HFFc6 (cell line): Measurements from ENCODE around the gene GRM4. TPM values are rescaled to one million over a fixed set of nuclear protein-coding genes. Genes with fewer than 3 reads are reported as not detected.
A peak's percentile ranks its signal among the peaks of the same experiment; 100 is the strongest.

ENCODE experiments used
- DNase-seq: peaks from one replicate; pipeline ENCODE4 v3.0.0-alpha.2; 2018
- H3K27ac Mint-ChIP-seq: 2 replicates; pipeline ENCODE4 v1.8.0; 2020; ENCODE audit warnings: mild to moderate bottlenecking, mixed read lengths
- H3K27me3 Mint-ChIP-seq: 2 replicates; pipeline ENCODE4 v1.8.0; 2021; ENCODE audit warnings: mild to moderate bottlenecking, moderate library complexity, mixed read lengths; ENCODE audit not compliant: insufficient read depth
- H3K36me3 Mint-ChIP-seq: 2 replicates; pipeline ENCODE4 v1.8.0; 2021; ENCODE audit warnings: low read depth, mixed read lengths
- H3K4me1 Mint-ChIP-seq: 2 replicates; pipeline ENCODE4 v1.8.0; 2020; ENCODE audit warnings: low read depth, mixed read lengths
- H3K4me3 Mint-ChIP-seq: 2 replicates; pipeline ENCODE4 v1.8.0; 2020; ENCODE audit warnings: mild to moderate bottlenecking, moderate library complexity, mixed read lengths
- H3K9me3 Mint-ChIP-seq: 2 replicates; pipeline ENCODE4 v1.8.0; 2020; ENCODE audit warnings: mild to moderate bottlenecking, mixed read lengths
- CTCF ChIP-seq: fragments of 200-600 bp; sonication (generic); IDR thresholded peaks from 2 replicates; pipeline ENCODE4 v1.5.0; 2021; ENCODE audit warnings: antibody characterized with exemption, mild to moderate bottlenecking
- total RNA-seq, 6 experiments: library from RNA; stranded (reverse); fragmentation: NEBNext Ultra II Directional; extraction: Animal tissue kit (Norgen Biotek cat#: 25700); gene quantifications; 2 replicates in 1 of 6; 3 replicates in 5 of 6; pipeline ENCODE4 v1.2.3, GENCODE V29; 2021

GRM4 gene
- total RNA-seq, 6 experiments from 2014 or later = 0.12 to 0.14 TPM; not detected in 4

- peaks cover 11% of the 10 kb centered on the region for H3K36me3 Mint-ChIP-seq
- no peak for DNase-seq
- H3K27ac Mint-ChIP-seq = no peak overlapping the region
- H3K9me3 Mint-ChIP-seq = peaks cover 17% of the 10 kb centered on the region
- no peak for TF ChIP-seq CTCF
- H3K4me1 Mint-ChIP-seq = peaks cover 6% of the 10 kb centered on the region
- H3K4me3 Mint-ChIP-seq = no peak overlapping the region
- H3K27me3 Mint-ChIP-seq = peaks cover 43% of the 10 kb centered on the region
Measured at GRCh38 chr6:34155471-34156300, 9.8 kb upstream of the GRM4 start.

GRCh38 chr6:34154668-34155447, 9.0 kb upstream of the GRM4 start:
- H3K27me3 Mint-ChIP-seq = peaks cover 43% of the 10 kb centered on the region
- H3K27ac Mint-ChIP-seq = no peak overlapping the region
- DNase-seq = peak; percentile 35
- H3K4me3 Mint-ChIP-seq = peak overlapping the region; percentile 68
- H3K36me3 Mint-ChIP-seq = peaks cover 10% of the 10 kb centered on the region
- peak; percentile 99 for TF ChIP-seq CTCF
- peaks cover 14% of the 10 kb centered on the region for H3K9me3 Mint-ChIP-seq
- H3K4me1 Mint-ChIP-seq = peaks cover 6% of the 10 kb centered on the region

- Mint-ChIP-seq H3K4me3 (no peak overlapping the region), H3K9me3 (no peaks in the 10 kb centered on the region), H3K27ac (no peak overlapping the region), H3K36me3 (no peaks in the 10 kb centered on the region), H3K4me1 (peaks cover 6% of the 10 kb centered on the region), H3K27me3 (peaks cover 43% of the 10 kb centered on the region)
- TF ChIP-seq CTCF = no peak
- DNase-seq = no peak
Measured at GRCh38 chr6:34152806-34153520, 7.1 kb upstream of the GRM4 start.

GRCh38 chr6:34152042-34152524, 6.2 kb upstream of the GRM4 start:
- H3K27me3 Mint-ChIP-seq = peaks cover 40% of the 10 kb centered on the region
- H3K36me3 Mint-ChIP-seq = no peaks in the 10 kb centered on the region
- H3K4me1 Mint-ChIP-seq = peaks cover 6% of the 10 kb centered on the region
- no peak for DNase-seq
- H3K27ac Mint-ChIP-seq = no peak overlapping the region
- no peaks in the 10 kb centered on the region for H3K9me3 Mint-ChIP-seq
- H3K4me3 Mint-ChIP-seq = no peak overlapping the region
- no peak for TF ChIP-seq CTCF

- no peak overlapping the region for H3K4me3 Mint-ChIP-seq
- TF ChIP-seq CTCF = peak; percentile 23; the same call in 1 of the 2 replicates
- no peaks in the 10 kb centered on the region for H3K36me3 Mint-ChIP-seq
- H3K27me3 Mint-ChIP-seq = peaks cover 36% of the 10 kb centered on the region
- H3K9me3 Mint-ChIP-seq = no peaks in the 10 kb centered on the region
- peaks cover 6% of the 10 kb centered on the region for H3K4me1 Mint-ChIP-seq
- no peak for DNase-seq
- H3K27ac Mint-ChIP-seq = no peak overlapping the region
Measured at GRCh38 chr6:34151321-34152041, 5.6 kb upstream of the GRM4 start.
